ENCODE data around the gene LAMTOR3. TPM values are rescaled to one million over a fixed set of nuclear protein-coding genes. Genes with fewer than 3 reads are reported as not detected.
"Not testable (repeated sequence)": the region's sequence is repeated elsewhere in the genome, so short reads cannot be mapped to it uniquely, and the experiment has no call there.

Gene LAMTOR3
- polyA plus RNA-seq, 1 donor: 83.0 TPM

GRCh38 chr4:99834569-99834968 is 59.7 kb downstream of the LAMTOR3 start:
- 92% methylated on average over 2 of the region's 7 CpGs for WGBS (ENCODE audit: insufficient coverage, low lambda C conversion rate)

DNA sequence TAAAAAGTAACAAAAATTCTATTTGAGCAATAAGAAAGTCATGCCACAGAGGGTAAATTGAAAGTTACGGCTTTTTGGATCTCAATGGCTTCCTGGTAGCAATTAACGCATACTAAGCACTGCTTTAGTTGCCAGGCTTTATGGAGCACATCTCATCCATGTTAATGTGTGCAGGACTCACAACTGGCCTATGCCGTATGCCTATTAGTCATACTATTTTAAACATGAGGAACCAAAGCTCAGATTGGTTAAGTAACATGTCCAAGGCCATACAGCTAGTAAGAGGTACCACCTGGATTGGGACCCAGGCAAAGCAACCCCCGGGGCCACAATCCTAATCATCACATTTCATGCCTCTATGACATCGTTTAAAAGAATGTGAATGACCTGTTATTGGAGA is 60.5 kb downstream of the LAMTOR3 start:
- 67% methylated on average over 1 of the region's 5 CpGs for WGBS (ENCODE audit: insufficient coverage, low lambda C conversion rate)
- H3K27ac ChIP-seq (ENCODE audit: low read length): no peak overlapping the region
- no peak overlapping the region for H3K4me3 ChIP-seq (ENCODE audit: low read length)

More at GRCh38 chr4:99834569-99834968, 59.7 kb downstream of the LAMTOR3 start:
- Histone ChIP-seq H3K4me3 (ENCODE audit: low read length) (no peak overlapping the region), H3K4me1 (ENCODE audit: control insufficient read depth, insufficient read depth, low read length) (no peaks in the 10 kb centered on the region), H3K27me3 (ENCODE audit: control insufficient read depth, insufficient read depth, low read length) (no peaks in the 10 kb centered on the region), H3K36me3 (ENCODE audit: control insufficient read depth, insufficient read depth, low read length) (no peaks in the 10 kb centered on the region), H3K9me3 (ENCODE audit: control insufficient read depth, low read depth, low read length) (no peaks in the 10 kb centered on the region), H3K27ac (ENCODE audit: low read length) (no peak overlapping the region)
- DNase-seq: no peak

DNA sequence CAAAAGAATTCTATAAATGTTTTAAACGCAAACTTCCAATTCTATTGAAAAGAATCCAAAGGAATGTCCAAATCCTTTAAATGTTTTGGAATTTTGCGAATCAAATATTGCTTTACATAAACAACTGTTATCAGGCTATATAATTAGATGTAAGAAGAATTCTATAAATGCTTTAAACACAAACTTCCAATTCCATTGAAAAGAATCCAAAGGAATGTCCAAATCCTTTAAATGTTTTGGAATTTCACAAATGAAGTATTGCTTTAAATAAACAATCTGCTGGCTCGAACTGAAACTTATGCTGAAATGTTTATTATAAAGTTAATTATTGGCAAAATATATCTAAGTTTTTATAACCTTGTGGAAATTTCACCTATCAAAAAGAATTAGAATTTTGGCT is 61.5 kb downstream of the LAMTOR3 start:
- Histone ChIP-seq H3K4me3 (ENCODE audit: low read length) (no peak overlapping the region), H3K36me3 (ENCODE audit: control insufficient read depth, insufficient read depth, low read length) (no peaks in the 10 kb centered on the region), H3K9me3 (ENCODE audit: control insufficient read depth, low read depth, low read length) (no peaks in the 10 kb centered on the region), H3K27ac (ENCODE audit: low read length) (no peak overlapping the region), H3K27me3 (ENCODE audit: control insufficient read depth, insufficient read depth, low read length) (no peaks in the 10 kb centered on the region), H3K4me1 (ENCODE audit: control insufficient read depth, insufficient read depth, low read length) (no peaks in the 10 kb centered on the region)
- DNase-seq: no peak
- WGBS (ENCODE audit: insufficient coverage, low lambda C conversion rate): 54% methylated on average over 2 of the region's 3 CpGs

More for the DNA sequence above, 60.5 kb downstream of the LAMTOR3 start:
- Histone ChIP-seq H3K9me3 (ENCODE audit: control insufficient read depth, low read depth, low read length) (no peaks in the 10 kb centered on the region), H3K36me3 (ENCODE audit: control insufficient read depth, insufficient read depth, low read length) (no peaks in the 10 kb centered on the region), H3K27me3 (ENCODE audit: control insufficient read depth, insufficient read depth, low read length) (no peaks in the 10 kb centered on the region), H3K4me1 (ENCODE audit: control insufficient read depth, insufficient read depth, low read length) (no peaks in the 10 kb centered on the region)
- DNase-seq: no peak

GRCh38 chr4:99832321-99832720 is 61.9 kb downstream of the LAMTOR3 start:
- no peak overlapping the region for H3K4me3 ChIP-seq (ENCODE audit: low read length)
- DNase-seq: no peak
- no peak overlapping the region for H3K27ac ChIP-seq (ENCODE audit: low read length)
- no peaks in the 10 kb centered on the region for H3K36me3 ChIP-seq (ENCODE audit: control insufficient read depth, insufficient read depth, low read length)
- H3K27me3 ChIP-seq (ENCODE audit: control insufficient read depth, insufficient read depth, low read length): no peaks in the 10 kb centered on the region
- no peaks in the 10 kb centered on the region for H3K4me1 ChIP-seq (ENCODE audit: control insufficient read depth, insufficient read depth, low read length)
- H3K9me3 ChIP-seq (ENCODE audit: control insufficient read depth, low read depth, low read length): no peaks in the 10 kb centered on the region

GRCh38 chr4:99830051-99830450 is 64.2 kb downstream of the LAMTOR3 start:
- WGBS (ENCODE audit: insufficient coverage, low lambda C conversion rate): no CpG with 5 or more reads among the region's 5 CpGs
- not testable (repeated sequence) for H3K36me3 ChIP-seq (ENCODE audit: control insufficient read depth, insufficient read depth, low read length); H3K27me3 ChIP-seq (ENCODE audit: control insufficient read depth, insufficient read depth, low read length); H3K9me3 ChIP-seq (ENCODE audit: control insufficient read depth, low read depth, low read length); H3K27ac ChIP-seq (ENCODE audit: low read length); DNase-seq; H3K4me3 ChIP-seq (ENCODE audit: low read length); H3K4me1 ChIP-seq (ENCODE audit: control insufficient read depth, insufficient read depth, low read length)

- H3K4me1 ChIP-seq (ENCODE audit: control insufficient read depth, insufficient read depth, low read length): no peaks in the 10 kb centered on the region
- H3K9me3 ChIP-seq (ENCODE audit: control insufficient read depth, low read depth, low read length): no peaks in the 10 kb centered on the region
- peaks cover 3% of the 10 kb centered on the region for H3K27me3 ChIP-seq (ENCODE audit: control insufficient read depth, insufficient read depth, low read length)
- no peak overlapping the region for H3K4me3 ChIP-seq (ENCODE audit: low read length)
- no peaks in the 10 kb centered on the region for H3K36me3 ChIP-seq (ENCODE audit: control insufficient read depth, insufficient read depth, low read length)
- no peak overlapping the region for H3K27ac ChIP-seq (ENCODE audit: low read length)
- DNase-seq: no peak
- no CpG with 5 or more reads among the region's 1 CpG for WGBS (ENCODE audit: insufficient coverage, low lambda C conversion rate)
Observed at GRCh38 chr4:99828477-99828876, 65.8 kb downstream of the LAMTOR3 start.

Other genes with a start within 250 kb of the LAMTOR3 start
- gene C4orf54, start 236.6 kb downstream of the LAMTOR3 start, polyA plus RNA-seq: 0.18 TPM
- 2.2 TPM for gene DAPP1, start 77.6 kb downstream of the LAMTOR3 start, polyA plus RNA-seq
- 30.8 TPM for gene DNAJB14, start 52.2 kb upstream of the LAMTOR3 start, polyA plus RNA-seq
- gene H2AZ1, start 55.8 kb upstream of the LAMTOR3 start, polyA plus RNA-seq: 241 TPM